ENCODE data around the gene FBXL17.

FBXL17 gene

GRCh38 chr5:108373426-108373825 is 8.5 kb downstream of the FBXL17 start:
- DNase-seq (ENCODE audit: low spot score), result no peak

- DNase-seq (ENCODE audit: low spot score), result no peak
Measured at GRCh38 chr5:108372369-108372768, 9.5 kb downstream of the FBXL17 start.

GRCh38 chr5:108371263-108371662 is 10.6 kb downstream of the FBXL17 start:
- DNase-seq (ENCODE audit: low spot score), result no peak

GRCh38 chr5:108369167-108369566 is 12.7 kb downstream of the FBXL17 start:
- no peak for DNase-seq (ENCODE audit: low spot score)

GRCh38 chr5:108367679-108368334 is 14.1 kb downstream of the FBXL17 start:
- DNase-seq (ENCODE audit: low spot score), result no peak

- no peak for DNase-seq (ENCODE audit: low spot score)
Measured at GRCh38 chr5:108366500-108366899, 15.4 kb downstream of the FBXL17 start.

- no peak for DNase-seq (ENCODE audit: low spot score)
Measured at GRCh38 chr5:108361771-108362170, 20.1 kb downstream of the FBXL17 start.

- DNase-seq (ENCODE audit: low spot score), result no peak
Measured at GRCh38 chr5:108361239-108361638, 20.7 kb downstream of the FBXL17 start.

- no peak for DNase-seq (ENCODE audit: low spot score)
Measured at GRCh38 chr5:108360280-108360679, 21.6 kb downstream of the FBXL17 start.

- no peak for DNase-seq (ENCODE audit: low spot score)
Measured at GRCh38 chr5:108356286-108356685, 25.6 kb downstream of the FBXL17 start.

- DNase-seq (ENCODE audit: low spot score), result no peak
Measured at GRCh38 chr5:108353087-108353486, 28.8 kb downstream of the FBXL17 start.

- peak; percentile 57 for DNase-seq (ENCODE audit: low spot score)
Measured at GRCh38 chr5:108345541-108346171, 36.2 kb downstream of the FBXL17 start.

GRCh38 chr5:108344103-108344822 is 37.6 kb downstream of the FBXL17 start:
- DNase-seq (ENCODE audit: low spot score), result no peak

GRCh38 chr5:108341866-108342265 is 40.0 kb downstream of the FBXL17 start:
- no peak for DNase-seq (ENCODE audit: low spot score)

GRCh38 chr5:108340131-108340530 is 41.8 kb downstream of the FBXL17 start:
- DNase-seq (ENCODE audit: low spot score), result no peak

- no peak for DNase-seq (ENCODE audit: low spot score)
Measured at GRCh38 chr5:108339220-108339619, 42.7 kb downstream of the FBXL17 start.

GRCh38 chr5:108334225-108334624 is 47.7 kb downstream of the FBXL17 start:
- DNase-seq (ENCODE audit: low spot score), result no peak

GRCh38 chr5:108326982-108327381 is 54.9 kb downstream of the FBXL17 start:
- no peak for DNase-seq (ENCODE audit: low spot score)

- DNase-seq (ENCODE audit: low spot score), result no peak
Measured at GRCh38 chr5:108324886-108325285, 57.0 kb downstream of the FBXL17 start.

- DNase-seq (ENCODE audit: low spot score), result no peak
Measured at GRCh38 chr5:108321341-108321740, 60.6 kb downstream of the FBXL17 start.

GRCh38 chr5:108320231-108320630 is 61.7 kb downstream of the FBXL17 start:
- no peak for DNase-seq (ENCODE audit: low spot score)

GRCh38 chr5:108315829-108316228 is 66.1 kb downstream of the FBXL17 start:
- no peak for DNase-seq (ENCODE audit: low spot score)

- peak; percentile 14 for DNase-seq (ENCODE audit: low spot score)
Measured at GRCh38 chr5:108312258-108312657, 69.6 kb downstream of the FBXL17 start.

Data from pons (tissue), 1 donor.